NOMO-1 (cell line): ENCODE data around the gene AKT3.
"Not testable (repeated sequence)": the region's sequence is repeated elsewhere in the genome, so short reads cannot be mapped to it uniquely, and the experiment has no call there.

Experiments used
- DNase-seq, 2 experiments: peaks; one replicate each; lab custom pipeline; 2025; ENCODE audit not compliant: unreplicated experiment in 2 of 2; lab: John Stamatoyannopoulos, UW

AKT3 gene

DNA sequence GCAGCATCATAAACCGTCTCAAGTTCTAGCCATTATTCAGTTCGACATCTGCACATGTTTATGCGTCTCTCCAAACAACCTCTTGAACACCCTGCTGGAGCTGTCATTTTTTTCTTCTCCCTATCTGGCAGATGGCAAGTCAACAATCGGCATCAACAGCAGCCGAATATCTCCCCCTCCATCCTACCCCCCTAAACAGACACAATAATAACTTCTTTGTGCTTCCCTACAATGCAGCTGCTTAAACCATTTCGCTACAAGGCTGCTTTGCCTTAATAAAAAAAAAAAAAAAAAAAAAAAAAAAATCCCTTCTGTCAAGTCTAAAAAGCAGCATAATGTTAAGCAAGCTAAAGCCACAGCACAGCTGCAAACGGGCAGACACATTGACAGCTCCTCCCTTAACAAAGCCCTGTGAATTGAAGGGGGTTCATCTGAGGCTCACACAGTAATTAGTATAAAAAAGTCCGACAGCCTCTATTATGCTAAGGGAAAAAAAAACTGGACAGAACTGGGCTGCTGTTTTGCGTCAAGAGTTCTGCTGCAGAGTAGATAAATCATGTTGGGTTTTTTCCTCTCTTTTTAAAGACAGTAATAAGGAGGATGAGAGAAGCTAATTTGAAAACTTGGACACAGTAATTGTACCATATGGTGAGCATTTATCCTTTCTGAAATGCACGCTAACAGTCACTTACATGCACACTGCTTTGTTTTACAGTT lies 136.4 kb downstream of the AKT3 start:
- DNase-seq, result peak; percentile 78 to 84

DNA sequence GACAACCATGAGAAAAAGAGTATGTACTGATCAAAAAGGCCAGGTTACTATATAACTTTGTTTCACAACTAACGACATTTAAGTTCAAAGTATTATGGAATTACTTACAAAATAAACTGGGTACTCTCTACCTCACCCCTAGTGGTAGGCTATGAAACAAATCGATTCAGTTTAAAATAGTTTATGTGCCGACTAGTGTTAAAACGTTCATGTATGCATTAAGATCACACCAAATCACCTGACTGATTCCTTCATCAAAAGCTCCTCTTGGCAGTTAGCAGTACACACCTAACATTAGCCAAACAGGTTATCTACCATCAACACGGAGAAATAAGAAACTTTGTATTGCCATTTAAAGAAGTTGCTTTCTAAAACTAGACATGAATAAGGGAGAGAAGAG lies 137.1 kb downstream of the AKT3 start:
- peak; percentile 69 to 83 for DNase-seq

DNA sequence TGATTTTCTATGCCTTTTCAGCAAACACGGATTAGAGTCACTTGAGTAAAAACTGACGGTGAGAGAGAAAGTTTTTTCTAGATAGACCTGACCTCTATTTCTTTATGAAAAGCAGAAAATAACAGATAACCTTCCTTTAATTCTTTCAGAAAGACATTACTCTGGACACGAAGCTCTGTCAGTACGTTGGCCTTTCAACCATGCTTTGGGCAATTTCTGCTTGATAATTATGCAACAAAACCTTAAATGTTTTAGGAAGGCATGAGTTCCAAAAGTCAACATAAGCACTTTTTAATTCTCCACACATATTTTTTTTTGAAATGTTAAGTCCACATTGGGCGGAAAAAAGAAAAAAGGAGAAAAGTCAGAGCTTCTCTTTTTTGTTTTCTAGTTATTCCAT lies 137.8 kb downstream of the AKT3 start:
- DNase-seq, result no peak

DNA sequence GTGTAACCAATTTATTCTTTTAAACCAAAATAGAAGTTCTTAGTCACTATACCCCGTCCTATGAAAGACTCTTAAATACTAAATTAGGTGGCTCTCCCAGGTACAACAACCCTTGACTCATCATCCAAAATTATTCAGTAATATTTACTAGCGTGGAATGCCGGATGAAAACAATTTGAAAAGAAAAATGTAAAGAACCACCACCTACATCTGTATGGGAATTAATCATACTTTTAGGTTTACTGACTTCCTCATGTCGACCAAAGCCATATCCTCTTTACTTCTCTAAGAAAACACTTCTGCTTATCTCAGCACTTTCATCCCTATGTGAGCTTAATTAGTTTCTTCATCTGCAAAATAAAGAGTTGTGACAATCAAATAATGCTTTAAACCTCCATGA lies 139.6 kb downstream of the AKT3 start:
- DNase-seq, result peak; percentile 23 to 90

DNA sequence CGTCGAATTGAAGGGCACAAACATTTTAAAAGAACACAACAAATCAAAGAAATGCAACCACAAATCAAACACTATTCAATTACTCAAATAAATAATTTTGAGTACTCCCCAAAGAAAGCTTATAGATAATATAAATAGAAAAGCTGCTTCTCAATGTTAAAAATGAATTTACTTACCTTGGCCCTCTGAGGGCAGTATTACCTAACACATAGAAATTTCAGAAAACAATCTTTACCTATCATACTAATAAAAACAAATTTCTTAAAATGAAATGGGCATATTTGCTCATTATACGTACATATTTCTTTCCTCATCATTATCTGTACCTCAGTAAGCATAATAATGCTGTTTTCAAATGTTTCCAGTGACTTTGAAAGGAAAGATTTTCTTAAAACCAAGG lies 141.8 kb downstream of the AKT3 start:
- DNase-seq, result peak in 1 of 2 experiments; percentile 53

DNA sequence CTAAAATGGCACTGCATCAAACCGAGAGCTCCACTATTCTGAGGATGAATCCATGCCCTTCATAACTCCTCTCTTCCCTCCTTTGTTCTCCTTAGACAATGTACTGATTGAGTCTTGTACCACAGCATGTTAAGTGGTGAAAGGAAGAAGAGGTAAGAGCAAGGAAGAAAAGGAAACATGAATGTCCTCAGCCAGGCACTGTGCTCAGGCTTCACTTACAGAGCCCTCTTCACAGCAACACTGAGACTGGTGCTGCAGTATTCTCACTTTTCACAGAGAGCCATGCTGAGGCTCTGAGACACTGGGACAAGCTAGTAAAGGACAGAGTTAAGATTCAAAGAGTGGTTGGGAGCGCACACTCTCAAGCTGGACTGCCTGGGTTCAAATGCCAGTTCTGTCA lies 143.5 kb downstream of the AKT3 start:
- no peak for DNase-seq

DNA sequence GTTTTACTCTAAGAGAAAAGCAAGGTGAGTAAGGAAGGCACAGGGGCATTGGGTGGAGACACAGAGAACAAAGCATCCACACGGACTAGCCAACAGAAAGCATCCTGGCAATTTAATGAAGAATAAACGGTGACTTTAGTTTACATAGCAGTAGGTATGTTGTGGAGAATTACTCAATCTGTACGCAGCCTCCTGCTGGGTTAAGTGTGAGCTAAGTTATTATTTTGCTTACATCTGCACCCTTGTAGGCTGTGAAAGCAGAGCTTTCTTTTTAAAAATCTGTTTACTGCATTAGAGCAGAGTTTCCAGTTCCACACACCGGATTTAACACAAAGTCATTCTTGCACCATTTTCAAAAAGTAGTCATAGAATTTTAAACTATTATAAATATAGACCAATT lies 144.5 kb downstream of the AKT3 start:
- no peak for DNase-seq

DNA sequence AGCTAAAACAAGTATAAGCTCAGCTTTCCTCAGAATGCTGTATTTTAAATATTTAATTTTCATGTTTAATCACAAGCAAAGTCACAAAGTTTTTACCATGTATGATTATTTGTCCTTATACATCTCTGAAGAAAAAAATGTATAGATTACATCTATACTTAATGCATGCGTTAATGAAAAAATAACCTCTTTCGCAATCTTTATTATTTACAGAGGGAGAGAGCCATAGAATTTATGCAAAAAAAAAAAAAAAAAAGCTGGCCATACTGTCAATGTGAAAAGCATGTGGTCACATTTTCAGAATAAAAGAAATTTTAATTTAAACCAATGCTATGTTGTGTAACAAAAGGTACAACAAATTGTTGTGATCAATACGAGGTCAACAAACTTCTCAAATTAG lies 148.2 kb downstream of the AKT3 start:
- DNase-seq, result no peak

DNA sequence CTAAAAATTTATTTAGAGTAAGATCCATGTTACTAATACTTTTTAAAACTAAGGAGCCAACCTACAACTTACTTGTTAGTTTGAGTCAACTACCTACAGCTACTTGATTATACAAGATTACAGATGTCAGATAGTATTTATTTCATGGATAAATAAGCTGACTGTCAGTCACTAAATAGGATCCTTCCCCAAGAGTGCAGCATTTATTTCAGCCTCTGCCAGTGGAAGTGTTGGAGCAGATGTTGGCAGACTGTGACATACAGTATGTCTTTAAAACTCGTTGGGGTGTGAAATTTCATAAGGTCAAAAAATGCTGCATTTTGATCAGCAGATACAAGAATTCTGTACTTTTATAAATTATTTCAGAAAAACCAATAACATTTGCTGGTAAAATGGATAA lies 156.2 kb downstream of the AKT3 start:
- no peak for DNase-seq

DNA sequence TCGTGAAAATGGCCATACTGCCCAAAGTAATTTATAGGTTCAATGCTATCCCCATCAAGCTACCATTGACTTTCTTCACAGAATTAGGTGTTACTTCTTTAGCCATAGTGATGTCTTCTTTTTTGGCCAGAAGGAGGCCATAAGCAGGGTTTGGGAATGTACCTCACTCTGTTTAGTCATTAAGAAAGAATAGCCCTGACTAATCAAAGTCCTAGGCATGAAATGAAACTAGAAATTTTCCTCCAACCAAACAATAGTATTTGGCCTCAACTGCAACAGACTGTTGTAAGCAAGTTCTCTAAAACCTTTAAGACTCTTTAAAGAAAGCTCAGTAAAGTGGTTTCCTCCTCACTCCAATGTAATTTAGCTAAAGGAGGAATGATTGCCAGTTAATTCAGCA lies 163.9 kb downstream of the AKT3 start:
- no peak for DNase-seq

DNA sequence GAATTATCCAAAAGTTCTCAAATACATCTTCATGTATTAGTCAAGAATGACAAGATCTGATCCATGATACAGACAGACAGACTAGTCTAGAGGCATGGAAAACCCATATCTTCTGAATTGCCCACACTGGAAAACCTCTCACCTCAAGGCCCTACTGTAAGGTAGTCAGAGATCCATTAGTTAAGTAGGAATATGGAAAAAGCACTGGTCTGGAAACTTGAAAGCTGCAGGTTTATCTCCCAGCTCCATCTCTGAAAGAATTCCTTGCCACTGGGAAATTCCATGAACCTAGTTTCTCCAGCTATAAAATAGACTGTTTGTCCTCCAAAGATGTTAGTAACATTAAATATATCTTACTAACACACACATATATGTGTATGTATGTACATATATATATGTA lies 169.2 kb downstream of the AKT3 start:
- DNase-seq, result no peak

DNA sequence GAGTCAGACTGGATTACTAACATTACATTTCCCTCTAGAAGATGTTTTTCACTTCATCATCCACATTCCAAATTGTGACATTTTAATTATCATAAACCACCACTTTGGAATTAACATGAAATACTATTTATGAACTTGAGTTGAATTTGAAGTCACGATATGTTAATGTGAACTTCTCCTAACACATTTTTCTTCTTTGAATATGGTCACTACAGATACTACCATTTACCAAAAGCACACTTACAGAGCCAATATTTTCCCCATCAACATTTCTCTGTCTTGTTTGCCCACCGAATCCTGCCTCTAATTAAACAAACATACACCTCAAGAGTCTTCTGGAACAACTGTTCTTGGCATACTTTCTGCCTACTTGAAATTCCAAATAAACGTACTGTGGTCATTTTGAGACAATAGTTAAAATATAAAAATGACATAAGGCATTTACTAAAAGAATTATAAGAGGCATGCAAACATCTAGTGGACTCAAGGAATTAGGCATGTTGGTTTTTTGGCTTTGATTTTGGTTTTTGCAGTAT lies 177.4 kb downstream of the AKT3 start:
- DNase-seq, result no peak

DNA sequence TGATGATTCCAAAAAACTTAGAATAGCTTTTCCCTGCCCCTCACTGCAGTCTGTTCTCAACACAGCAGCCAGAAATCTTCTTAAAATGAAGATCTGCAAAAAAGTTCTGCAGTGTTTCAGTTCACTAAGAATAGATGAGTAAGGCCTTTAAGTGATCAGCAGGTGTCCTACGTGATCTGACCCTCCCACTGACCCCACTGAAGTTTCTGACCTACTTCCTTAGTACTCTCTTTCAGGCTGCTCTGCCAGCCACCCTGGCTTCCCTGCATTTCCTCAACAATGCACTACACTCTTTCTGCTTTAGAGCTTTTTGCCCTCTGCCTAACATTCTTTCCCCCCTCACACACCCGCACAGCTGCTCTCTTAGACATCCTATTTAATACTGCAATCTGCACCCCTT lies 182.5 kb downstream of the AKT3 start:
- DNase-seq, result no peak

DNA sequence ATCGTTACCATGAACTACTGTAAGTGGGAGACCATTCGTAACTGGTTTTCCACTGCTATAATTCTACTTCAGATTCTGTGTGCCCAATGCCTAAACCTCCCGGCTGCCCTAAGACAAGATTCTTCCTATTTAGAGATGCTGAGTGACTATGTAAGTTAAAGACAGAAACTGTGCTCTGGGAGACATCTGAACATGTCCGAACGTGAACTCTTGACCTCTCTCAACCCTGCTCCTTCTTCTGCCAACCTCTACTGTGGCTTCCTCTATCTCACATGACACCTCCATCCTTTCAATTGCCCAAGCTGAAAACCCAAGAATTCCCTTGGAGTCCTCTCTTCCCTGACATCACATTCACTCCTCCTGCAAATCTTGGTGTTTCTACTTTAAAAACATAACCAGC lies 182.9 kb downstream of the AKT3 start:
- no peak for DNase-seq

DNA sequence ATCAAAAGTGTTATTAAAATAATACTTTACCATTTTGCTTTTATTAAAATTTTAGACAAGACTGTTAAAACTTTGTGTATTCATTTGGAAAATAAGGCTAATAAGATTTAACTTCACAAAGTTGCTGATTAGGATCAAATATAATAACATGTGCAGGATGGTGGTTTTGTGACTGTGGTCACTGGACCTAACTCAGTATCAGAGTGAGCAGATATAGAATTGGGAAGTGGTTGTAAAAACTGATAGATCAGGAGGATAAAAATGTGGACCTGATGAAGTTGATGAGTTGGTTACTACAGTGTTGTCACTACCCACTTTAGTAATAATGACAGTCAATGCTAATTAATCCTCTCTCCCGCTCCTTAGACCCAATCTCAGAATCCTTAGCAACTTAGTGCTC lies 186.4 kb downstream of the AKT3 start:
- no peak for DNase-seq

DNA sequence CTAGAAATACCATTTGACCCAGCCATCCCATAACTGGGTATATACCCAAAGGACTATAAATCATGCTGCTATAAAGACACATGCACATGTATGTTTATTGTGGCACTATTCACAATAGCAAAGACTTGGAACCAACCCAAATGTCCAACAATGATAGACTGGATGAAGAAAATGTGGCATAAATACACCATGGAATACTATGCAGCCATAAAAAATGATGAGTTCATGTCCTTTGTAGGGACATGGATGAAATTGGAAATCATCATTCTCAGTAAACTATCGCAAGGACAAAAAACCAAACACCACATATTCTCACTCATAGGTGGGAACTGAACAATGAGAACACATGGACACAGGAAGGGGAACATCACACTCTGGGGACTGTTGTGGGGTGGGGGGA lies 187.9 kb downstream of the AKT3 start:
- not testable (repeated sequence) for DNase-seq

DNA sequence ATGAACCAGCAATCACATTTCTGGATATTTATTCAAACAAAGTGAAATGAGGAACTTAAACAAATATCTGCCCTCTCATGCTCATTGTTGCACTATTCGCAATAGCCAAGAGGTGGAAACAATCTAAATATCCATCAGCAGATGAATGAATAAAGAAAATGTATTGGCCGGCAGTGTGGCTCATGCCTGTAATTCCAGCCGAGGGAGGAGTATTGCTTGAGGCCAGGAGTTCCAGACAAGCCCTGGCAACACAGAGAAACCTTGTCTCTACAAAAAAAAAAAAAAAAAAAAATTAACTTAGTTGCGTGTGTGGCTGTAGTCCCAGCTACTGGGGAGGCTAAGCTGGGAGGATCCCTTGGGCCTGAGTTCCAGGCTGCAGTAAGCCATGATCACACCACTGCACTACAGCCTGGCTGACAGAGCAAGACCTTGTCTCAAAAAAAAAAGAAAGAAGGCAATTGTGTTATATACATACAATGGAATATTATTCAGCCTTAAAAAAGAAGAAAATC lies 191.4 kb downstream of the AKT3 start:
- DNase-seq, result no peak

DNA sequence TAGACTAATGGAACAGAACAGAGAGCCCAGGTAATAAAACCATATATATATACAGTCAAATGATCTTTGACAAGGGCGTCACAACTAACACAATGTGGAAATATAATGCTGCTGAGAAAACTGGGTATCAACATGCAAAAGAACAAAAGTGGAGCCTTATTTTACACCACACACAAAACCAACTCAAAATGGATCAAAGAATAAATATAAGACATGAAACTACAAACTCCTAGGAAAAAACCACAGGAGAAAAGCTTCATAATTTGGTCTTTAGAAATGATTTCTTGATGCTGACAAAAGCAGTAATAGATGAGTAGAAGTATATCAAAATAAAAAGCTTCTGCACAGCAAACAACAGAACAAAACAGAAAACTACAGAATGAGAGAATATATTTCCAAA lies 192.2 kb downstream of the AKT3 start:
- no peak for DNase-seq

DNA sequence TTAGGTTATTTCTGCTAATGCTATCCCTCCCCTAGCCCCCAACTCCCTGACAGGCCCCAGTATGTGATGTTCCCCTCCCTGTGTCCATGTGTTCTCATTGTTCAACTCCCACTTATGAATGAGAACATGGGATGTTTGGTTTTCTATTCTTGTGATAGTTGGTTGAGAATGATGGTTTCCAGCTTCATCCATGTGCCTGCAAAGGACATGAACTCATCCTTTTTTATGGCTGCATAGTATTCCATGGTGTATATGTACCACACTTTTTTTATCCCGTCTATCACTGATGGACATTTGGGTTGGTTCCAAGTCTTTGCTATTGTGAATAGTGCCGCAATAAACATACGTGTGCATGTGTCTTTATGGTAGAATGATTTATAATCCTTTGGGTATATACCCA lies 200.5 kb downstream of the AKT3 start:
- DNase-seq, result not testable (repeated sequence)

DNA sequence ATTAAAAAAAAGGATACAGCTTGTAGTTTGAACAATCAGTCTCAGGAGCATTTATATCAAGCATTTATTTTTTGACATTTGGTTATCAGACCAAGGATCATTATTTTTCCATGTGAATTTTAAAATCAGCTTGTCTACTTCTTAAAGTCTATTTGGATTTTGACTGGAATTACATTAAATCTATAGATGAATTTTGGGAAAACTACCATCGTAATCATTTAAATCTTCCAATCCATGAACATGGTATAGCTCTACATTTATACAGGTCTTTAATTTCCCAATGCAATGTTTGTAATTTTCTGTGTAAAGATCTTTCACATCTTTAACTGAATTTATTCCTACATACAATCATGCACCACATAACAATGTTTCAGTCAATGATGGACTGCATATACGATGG lies 203.2 kb downstream of the AKT3 start:
- DNase-seq, result no peak

DNA sequence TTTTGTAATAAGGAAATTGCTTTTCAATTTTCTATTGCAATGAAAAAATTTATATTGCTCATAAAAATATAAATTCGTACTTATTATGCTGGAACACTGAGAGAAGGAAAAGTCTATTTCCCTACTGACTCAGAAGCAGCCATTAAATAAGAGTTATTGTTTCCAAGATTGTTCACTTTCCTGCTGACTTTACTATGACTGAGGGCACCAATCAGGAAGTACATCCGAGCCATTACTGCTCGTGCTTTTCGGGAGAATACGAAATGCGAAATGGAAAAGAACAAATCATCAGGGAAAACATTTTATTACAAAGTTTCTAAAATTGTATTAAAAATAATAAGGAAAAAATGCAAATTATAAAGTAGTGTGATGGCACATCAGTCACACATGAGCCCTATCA lies 204.8 kb downstream of the AKT3 start:
- no peak for DNase-seq

DNA sequence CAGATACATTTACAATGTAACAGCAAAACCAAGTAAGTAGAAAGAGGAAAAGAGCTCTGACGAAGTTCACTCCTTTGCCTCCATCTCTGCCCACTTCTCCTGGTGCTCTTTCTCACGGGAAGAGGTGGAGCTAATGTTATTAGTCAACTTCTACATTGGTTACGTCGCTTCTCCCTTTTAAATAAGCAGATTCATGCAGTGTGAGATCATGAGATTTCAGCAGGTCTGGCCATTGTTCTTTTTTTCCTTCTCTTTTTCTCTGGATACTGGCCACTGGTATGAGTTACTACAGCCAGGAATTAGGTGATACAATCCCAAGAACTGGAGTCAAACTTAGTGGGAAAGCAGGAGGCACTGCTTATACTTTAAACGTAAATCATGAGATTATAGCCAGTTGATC lies 207.1 kb downstream of the AKT3 start:
- no peak for DNase-seq
